ENCODE measurements around the gene GRB7. TPM values are rescaled to one million over a fixed set of nuclear protein-coding genes. Genes with fewer than 3 reads are reported as not detected.

GRB7 gene
- total RNA-seq, 2 donors from 2014 or later = 54.6 to 73.9 TPM

DNA sequence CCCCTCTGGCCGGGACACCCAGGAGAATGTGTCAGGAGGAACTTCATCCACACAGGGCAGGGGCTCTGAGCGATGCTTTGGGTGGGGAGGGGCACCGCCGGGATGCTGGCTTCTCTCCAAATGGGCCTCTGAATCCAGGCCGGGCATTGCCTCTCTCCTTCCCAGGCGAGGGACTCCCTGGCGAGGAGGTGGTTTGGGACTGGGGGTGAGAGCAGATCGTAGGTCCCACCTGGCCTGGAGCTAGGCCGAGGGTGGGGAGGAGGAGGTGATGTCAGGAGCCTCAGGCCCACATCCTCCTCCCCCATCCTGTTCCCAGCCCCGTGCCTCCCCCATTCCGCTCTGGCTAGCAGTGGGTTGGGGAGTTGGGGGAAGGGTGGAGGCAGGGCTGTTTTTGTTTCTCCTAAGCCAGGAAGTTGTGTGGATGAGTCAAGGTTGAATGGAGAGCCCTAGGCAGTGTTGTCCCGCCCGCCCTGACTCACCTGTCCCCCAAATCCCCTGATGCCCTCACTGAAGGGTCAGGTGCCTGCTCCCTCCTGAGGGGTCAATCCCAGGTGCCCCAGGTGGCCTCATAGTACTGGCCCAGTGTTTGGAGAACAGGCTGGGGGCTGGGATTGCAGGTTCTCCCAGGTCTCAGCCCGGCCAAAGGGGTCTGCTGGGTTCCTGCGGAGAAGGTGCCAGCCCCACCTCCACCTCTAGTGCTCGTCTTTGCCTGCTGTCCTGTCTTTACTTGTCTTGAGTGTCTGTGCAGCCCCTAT lies 2.8 kb downstream of the GRB7 start:
- peaks cover 11% of the 10 kb centered on the region for H3K36me3 ChIP-seq (ENCODE audit: control insufficient read depth, insufficient read depth, low read length)
- DNase-seq = peak; percentile 97
- H3K27ac ChIP-seq (ENCODE audit: low read depth, low read length) = no peak overlapping the region
- H3K9me3 ChIP-seq (ENCODE audit: control insufficient read depth, low read length) = no peaks in the 10 kb centered on the region
- H3K9ac ChIP-seq (ENCODE audit: extremely low read depth, low read length, poor library complexity, severe bottlenecking) = peak overlapping the region; percentile 32
- no peak for TF ChIP-seq CTCF (conservative IDR thresholded peaks at IDR 0.05)
- H3K4me3 Mint-ChIP-seq = peak overlapping the region; percentile 88
- WGBS, 2 experiments (ENCODE audit: insufficient coverage in 1 of 2, insufficient read length in 1 of 2) = 35 to 80% methylated on average over 2 to 11 of the region's 16 CpGs
- H3K9me3 Mint-ChIP-seq = no peaks in the 10 kb centered on the region
- H3K27me3 ChIP-seq (ENCODE audit: control insufficient read depth, insufficient read depth, low read length, poor library complexity, severe bottlenecking) = no peaks in the 10 kb centered on the region
- peaks cover 25% of the 10 kb centered on the region for H3K36me3 Mint-ChIP-seq (ENCODE audit: low read depth)
- peak overlapping the region; percentile 98 for H3K27ac Mint-ChIP-seq
- peaks cover 5% of the 10 kb centered on the region for H3K4me1 ChIP-seq (ENCODE audit: control insufficient read depth, insufficient read depth, low read length)
- no peaks in the 10 kb centered on the region for H3K27me3 Mint-ChIP-seq (ENCODE audit: insufficient read depth)
- H3K4me3 ChIP-seq (ENCODE audit: low read length) = peak overlapping the region; percentile 87
- peaks cover 28% of the 10 kb centered on the region for H3K4me1 Mint-ChIP-seq

DNA sequence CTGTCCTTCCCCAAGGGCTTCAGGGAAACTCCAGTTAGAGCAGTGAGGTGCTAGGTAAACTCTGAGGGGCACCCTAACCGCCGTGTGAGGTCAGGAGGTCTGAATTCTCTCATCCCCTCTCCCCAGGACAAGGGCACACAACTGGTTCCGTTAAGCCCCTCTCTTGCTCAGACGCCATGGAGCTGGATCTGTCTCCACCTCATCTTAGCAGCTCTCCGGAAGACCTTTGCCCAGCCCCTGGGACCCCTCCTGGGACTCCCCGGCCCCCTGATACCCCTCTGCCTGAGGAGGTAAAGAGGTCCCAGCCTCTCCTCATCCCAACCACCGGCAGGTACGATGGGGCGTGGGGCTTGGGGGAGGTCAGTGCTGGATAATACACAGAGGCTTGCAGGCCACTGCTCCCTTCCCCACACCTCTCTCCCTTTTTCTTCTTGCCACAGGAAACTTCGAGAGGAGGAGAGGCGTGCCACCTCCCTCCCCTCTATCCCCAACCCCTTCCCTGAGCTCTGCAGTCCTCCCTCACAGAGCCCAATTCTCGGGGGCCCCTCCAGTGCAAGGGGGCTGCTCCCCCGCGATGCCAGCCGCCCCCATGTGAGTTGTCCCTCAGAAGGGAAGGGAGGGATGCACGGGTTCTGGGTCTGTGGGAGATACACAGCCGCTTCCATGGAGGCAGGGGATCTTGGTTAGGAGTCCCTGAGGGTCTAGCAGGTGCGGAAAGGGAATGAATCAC lies 4.6 kb downstream of the GRB7 start:
- no peak overlapping the region for H3K4me3 Mint-ChIP-seq
- DNase-seq = no peak
- Histone ChIP-seq H3K9ac (ENCODE audit: extremely low read depth, low read length, poor library complexity, severe bottlenecking) (no peak overlapping the region), H3K4me3 (ENCODE audit: low read length) (no peak overlapping the region), H3K9me3 (ENCODE audit: control insufficient read depth, low read length) (no peaks in the 10 kb centered on the region), H3K27me3 (ENCODE audit: control insufficient read depth, insufficient read depth, low read length, poor library complexity, severe bottlenecking) (no peaks in the 10 kb centered on the region), H3K27ac (ENCODE audit: low read depth, low read length) (no peak overlapping the region), H3K4me1 (ENCODE audit: control insufficient read depth, insufficient read depth, low read length) (peaks cover 5% of the 10 kb centered on the region), H3K36me3 (ENCODE audit: control insufficient read depth, insufficient read depth, low read length) (peaks cover 13% of the 10 kb centered on the region)
- no peak for TF ChIP-seq CTCF (conservative IDR thresholded peaks at IDR 0.05)
- peaks cover 19% of the 10 kb centered on the region for H3K4me1 Mint-ChIP-seq
- H3K27ac Mint-ChIP-seq = no peak overlapping the region
- H3K9me3 Mint-ChIP-seq = no peaks in the 10 kb centered on the region
- 87 to 93% methylated on average over 6 to 18 of the region's 18 CpGs for WGBS, 2 experiments (ENCODE audit: insufficient coverage in 1 of 2, insufficient read length in 1 of 2)
- H3K27me3 Mint-ChIP-seq (ENCODE audit: insufficient read depth) = no peaks in the 10 kb centered on the region
- H3K36me3 Mint-ChIP-seq (ENCODE audit: low read depth) = peaks cover 36% of the 10 kb centered on the region

DNA sequence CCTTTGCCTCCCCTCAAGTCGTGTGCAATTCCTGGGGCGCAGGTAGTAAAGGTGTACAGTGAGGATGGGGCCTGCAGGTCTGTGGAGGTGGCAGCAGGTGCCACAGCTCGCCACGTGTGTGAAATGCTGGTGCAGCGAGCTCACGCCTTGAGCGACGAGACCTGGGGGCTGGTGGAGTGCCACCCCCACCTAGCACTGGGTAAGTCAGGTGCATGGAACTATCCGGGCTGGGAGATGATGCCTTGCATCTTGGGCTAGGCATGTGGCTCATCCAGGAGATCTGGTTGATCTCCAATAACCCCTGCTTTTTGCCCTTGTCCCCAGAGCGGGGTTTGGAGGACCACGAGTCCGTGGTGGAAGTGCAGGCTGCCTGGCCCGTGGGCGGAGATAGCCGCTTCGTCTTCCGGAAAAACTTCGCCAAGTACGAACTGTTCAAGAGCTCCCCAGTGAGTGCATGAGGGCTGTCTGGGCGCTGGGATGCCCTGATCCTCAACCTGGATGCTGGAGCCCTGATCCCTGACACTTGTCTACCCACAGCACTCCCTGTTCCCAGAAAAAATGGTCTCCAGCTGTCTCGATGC lies 5.2 kb downstream of the GRB7 start:
- no peak overlapping the region for H3K4me3 Mint-ChIP-seq
- peaks cover 19% of the 10 kb centered on the region for H3K4me1 Mint-ChIP-seq
- no peak overlapping the region for H3K27ac Mint-ChIP-seq
- no peak overlapping the region for H3K9ac ChIP-seq (ENCODE audit: extremely low read depth, low read length, poor library complexity, severe bottlenecking)
- no peaks in the 10 kb centered on the region for H3K27me3 ChIP-seq (ENCODE audit: control insufficient read depth, insufficient read depth, low read length, poor library complexity, severe bottlenecking)
- H3K9me3 Mint-ChIP-seq = no peaks in the 10 kb centered on the region
- H3K9me3 ChIP-seq (ENCODE audit: control insufficient read depth, low read length) = no peaks in the 10 kb centered on the region
- H3K27me3 Mint-ChIP-seq (ENCODE audit: insufficient read depth) = no peaks in the 10 kb centered on the region
- H3K27ac ChIP-seq (ENCODE audit: low read depth, low read length) = no peak overlapping the region
- H3K36me3 ChIP-seq (ENCODE audit: control insufficient read depth, insufficient read depth, low read length) = peaks cover 13% of the 10 kb centered on the region
- TF ChIP-seq CTCF (conservative IDR thresholded peaks at IDR 0.05) = no peak
- H3K4me3 ChIP-seq (ENCODE audit: low read length) = no peak overlapping the region
- H3K4me1 ChIP-seq (ENCODE audit: control insufficient read depth, insufficient read depth, low read length) = peaks cover 5% of the 10 kb centered on the region
- DNase-seq = no peak
- peaks cover 43% of the 10 kb centered on the region for H3K36me3 Mint-ChIP-seq (ENCODE audit: low read depth)
- 92 to 94% methylated on average over 21 of the region's 21 CpGs for WGBS, 2 experiments (ENCODE audit: insufficient coverage in 1 of 2, insufficient read length in 1 of 2)
